HG02970 (cell line): Measurements from ENCODE around the gene CHKA.

Experiments
- ATAC-seq: cut with Tn5 transposase; IDR thresholded peaks from one replicate; pipeline ENCODE4 v1.9.1; 2021; ENCODE audit warnings: mild to moderate bottlenecking, moderate library complexity, moderate number of reproducible peaks; ENCODE audit not compliant: unreplicated experiment, low FRiP score

Gene CHKA

GRCh38 chr11:68037411-68038225 lies 83.6 kb downstream of the CHKA start:
- ATAC-seq: no peak

- no peak for ATAC-seq
Observed at GRCh38 chr11:68036717-68037239, 84.4 kb downstream of the CHKA start.

DNA sequence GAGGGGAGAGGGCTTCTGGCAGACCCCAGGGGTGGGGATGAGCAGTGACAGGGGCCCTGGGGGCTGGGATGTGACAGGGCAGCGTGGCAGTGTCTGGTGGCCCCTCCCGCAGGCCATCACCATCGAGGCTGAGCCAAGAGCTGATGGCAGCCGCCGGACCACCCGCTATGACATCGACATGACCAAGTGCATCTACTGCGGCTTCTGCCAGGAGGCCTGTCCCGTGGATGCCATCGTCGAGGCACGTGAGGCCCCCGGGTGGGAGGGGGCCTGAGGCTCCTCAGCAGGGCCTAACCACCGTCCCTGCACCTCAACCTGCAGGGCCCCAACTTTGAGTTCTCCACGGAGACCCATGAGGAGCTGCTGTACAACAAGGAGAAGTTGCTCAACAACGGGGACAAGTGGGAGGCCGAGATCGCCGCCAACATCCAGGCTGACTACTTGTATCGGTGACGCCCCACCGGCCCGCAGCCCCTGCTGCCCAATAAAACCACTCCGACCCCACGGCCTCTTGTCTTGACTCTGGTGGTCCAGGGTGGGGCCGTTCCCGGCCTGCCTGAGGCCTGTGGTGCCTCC lies 85.0 kb downstream of the CHKA start:
- ATAC-seq: no peak

DNA sequence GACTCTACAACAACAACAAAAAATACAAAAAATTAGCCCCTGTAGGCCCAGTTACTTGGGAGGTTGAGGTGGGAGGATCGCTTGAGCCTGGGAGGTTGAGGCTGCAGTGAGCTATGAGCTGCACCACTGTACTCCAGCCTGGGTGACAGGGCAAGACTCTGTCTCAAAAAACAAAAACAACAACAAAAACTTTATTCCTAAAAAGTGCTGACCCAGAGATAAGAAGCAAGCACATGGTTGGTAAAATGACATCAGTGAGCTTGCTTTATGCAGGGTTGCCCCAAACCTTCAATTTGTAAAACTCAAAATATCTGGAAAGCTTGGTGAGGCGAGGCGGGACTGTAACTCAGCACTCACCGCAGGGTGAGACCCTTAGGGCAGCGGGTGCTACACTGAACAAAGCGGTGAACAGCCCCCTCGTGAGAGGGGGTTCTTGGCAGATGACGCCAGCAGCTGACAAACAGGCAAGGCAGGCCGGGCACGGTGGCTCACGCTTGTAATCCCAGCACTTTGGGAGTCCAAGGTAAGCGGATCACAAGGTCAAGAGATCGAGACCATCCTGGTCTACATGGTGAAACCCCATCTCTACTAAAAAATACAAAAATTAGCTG lies 85.8 kb downstream of the CHKA start:
- no peak for ATAC-seq

- no peak for ATAC-seq
Observed at GRCh38 chr11:68033708-68034045, 87.5 kb downstream of the CHKA start.

DNA sequence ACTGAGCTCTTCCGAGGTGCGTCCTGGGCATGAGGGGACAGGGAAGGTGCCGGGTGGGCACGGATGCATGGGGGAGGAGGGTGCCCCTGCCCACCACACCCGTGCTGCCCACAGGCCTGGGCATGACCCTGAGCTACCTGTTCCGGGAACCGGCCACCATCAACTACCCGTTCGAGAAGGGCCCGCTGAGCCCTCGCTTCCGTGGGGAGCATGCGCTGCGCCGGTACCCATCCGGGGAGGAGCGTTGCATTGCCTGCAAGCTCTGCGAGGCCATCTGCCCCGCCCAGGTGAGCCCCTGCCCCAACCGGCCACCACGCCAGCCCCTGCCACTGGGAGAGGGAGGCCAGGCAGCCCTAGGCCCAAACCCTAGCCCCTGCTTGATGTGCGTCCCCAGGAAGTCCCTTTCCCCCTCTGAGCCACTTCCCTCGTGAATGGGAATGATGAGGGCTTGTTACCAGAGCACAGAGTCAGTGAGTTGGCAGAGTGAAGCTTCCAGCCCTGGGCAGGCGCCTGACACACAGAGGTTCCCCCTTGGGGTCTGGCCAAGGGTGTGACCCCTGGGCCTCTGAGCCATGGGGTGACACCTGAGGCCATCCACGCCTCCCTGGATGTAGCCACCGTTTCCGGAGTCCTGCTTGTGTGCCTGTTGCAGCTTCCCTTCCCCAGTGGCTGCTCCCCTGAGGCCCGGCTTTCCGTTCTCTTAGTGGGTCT lies 88.0 kb downstream of the CHKA start:
- no peak for ATAC-seq

DNA sequence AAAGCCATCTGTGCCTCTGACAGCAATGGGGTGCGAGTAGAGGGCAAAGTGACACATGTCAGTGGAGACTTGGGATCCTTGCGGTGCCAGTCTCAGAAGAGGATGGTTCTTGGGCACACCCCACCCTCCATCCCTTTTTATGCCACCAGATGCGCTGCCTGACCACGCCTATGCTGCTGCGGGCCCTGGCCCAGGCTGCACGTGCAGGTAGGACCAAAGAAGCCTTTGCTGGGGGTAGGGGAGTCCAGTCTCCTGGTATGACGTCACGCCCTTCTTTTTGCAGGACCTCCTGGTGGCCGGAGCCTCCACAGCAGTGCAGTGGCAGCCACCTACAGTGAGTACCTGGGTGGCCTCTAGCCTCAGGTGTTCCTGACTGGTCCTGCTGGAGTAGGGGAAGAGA lies 89.2 kb downstream of the CHKA start:
- no peak for ATAC-seq

GRCh38 chr11:68031144-68031464 lies 90.1 kb downstream of the CHKA start:
- no peak for ATAC-seq

DNA sequence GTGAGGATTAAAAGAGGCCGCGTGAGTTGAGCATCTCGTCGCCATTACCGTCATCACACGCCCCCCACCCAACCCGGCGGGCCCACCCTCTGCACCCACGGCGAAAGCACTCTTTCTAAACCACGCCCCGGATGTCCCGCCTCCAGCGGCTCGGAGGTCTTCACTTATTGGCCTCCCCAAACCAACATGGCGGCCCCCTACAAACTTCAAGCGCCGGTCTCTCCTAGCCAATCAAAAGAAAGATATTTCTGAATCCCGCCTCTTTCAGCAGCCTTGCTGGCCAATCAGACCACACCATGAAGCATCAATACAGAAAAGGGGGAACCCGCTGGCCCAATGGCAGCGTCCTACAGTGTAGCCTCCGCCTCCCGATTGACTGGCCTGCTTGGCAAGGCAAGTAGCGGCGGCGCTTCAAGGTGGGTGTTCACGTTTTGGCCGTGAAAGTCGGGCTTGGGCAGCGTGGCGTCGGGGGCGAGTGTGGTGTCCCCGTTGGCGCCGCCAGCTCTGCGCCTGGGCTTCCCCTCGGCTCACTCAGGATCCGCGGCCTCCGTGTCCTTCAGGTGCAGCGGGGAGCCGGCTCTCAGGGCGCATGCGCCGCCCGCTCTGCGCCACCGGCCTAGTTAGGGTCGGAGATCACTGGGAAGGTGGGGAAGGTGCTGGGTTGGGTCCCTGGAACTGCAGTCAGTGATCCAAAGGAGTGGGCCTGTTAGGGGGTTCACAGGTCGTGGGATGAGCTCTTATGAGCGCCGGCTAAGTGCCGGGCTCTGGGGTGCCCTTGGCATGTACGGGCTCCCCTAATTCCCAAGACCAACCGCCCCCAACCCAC lies 90.7 kb downstream of the CHKA start, which contains the start of gene NDUFS8:
Gene NDUFS8, plus strand, starts transcription at position 364 of the 826 bp plus-strand sequence. CDS start 1,471 bp downstream, outside the sequence.
- peak; percentile 85 for ATAC-seq

DNA sequence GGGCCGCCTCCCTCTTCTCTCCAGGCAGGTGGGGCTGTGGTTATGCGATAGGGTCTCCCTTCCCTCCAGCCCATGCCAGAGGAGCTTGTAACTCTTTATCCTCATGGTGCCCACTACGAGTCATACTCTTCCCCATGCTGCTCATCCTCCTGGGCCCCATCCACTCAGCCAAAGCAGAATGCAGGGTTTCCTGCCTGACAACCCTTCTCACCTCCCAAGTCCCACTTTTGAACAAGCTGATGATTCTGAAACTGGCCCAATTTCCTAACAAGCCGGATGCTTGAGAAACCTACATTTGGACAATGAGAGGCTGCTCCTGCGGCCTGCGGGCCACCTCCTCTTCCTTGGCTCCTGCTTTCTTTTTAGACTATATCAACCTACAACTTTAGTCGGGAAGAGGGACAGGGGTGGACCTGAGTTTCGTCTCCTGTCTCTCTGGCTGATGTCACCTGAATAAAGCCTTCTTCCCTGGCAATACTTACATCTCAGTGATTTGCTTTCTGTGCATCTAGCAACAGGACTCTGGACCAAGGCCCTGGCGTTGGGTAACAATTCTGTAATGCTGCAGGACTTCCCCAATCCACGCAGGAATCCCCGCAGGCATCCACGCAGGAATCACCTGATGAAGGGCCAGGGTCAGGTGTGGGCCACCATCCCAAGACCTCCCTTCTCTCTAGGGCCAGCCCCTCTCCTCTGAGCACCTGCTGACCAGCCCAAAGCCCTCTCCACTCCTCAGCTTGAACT lies 92.2 kb downstream of the CHKA start:
- ATAC-seq: no peak

DNA sequence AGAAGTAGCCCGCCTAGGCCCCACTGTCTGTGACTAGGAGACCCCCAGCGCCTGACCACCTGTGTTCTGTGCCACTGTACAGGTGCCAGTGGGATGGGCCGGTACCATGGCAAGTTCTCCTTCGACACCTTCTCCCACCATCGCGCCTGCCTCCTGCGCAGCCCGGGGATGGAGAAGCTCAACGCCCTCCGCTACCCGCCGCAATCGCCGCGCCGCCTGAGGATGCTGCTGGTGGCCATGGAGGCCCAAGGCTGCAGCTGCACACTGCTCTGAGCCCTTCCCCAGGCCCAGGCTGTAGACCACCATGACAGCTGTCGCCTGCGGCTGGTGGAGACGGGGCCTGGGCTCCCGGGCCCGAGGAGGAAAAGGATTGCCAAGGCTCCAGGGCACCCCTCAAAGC lies 93.5 kb downstream of the CHKA start:
- no peak for ATAC-seq

- ATAC-seq: no peak
Observed at GRCh38 chr11:68026391-68027105, 94.6 kb downstream of the CHKA start.

- ATAC-seq: no peak
Observed at GRCh38 chr11:68025047-68025446, 96.1 kb downstream of the CHKA start.

GRCh38 chr11:68024508-68024907 lies 96.7 kb downstream of the CHKA start:
- no peak for ATAC-seq

- no peak for ATAC-seq
Observed at GRCh38 chr11:68022531-68022930, 98.7 kb downstream of the CHKA start.

GRCh38 chr11:68021167-68021787 lies 99.9 kb downstream of the CHKA start:
- ATAC-seq: no peak

GRCh38 chr11:68020575-68020974 lies 100.6 kb downstream of the CHKA start:
- ATAC-seq: no peak

DNA sequence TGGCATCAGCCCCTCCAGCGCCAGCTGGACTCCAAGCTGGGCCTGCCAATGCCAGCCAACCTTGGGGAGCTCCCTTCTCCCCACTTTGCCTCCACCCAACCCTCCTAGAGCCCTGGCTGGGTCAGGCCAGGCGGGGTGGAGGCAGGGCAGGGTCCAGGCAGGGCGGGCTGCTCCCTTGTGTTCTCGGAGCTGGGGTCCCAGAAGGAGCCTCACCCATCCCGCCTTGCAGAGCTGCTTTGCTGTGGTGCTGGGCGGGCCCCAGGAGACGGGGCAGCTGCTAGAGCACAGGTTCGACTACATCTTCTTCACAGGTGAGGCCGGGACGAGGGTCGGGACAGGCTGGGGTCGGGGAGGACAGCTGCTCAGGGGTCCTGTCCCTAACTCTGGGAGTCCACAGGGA lies 101.7 kb downstream of the CHKA start:
- ATAC-seq: no peak
